K562 (cell line): ENCODE results near the gene ERGIC1. TPM values are rescaled to one million over a fixed set of nuclear protein-coding genes. Genes with fewer than 3 reads are reported as not detected.

Experiments used
- ATF7 ChIP-seq: fragments of 450-650 bp; IDR thresholded peaks from 2 replicates; pipeline ENCODE4 v1.7.1; 2014; ENCODE audit warnings: mild to moderate bottlenecking, moderate library complexity
- C11orf30 ChIP-seq: fragments of 450-650 bp; IDR thresholded peaks from 2 replicates; pipeline ENCODE4 v1.6.1; 2016; ENCODE audit warnings: low read depth, mild to moderate bottlenecking
- CHAMP1 ChIP-seq: fragments of 450-650 bp; IDR thresholded peaks from 2 replicates; pipeline ENCODE4 v1.6.1; 2016; ENCODE audit warnings: mild to moderate bottlenecking
- CREB3L1 ChIP-seq: fragments of 450-650 bp; IDR thresholded peaks from 2 replicates; pipeline ENCODE4 v1.6.1; 2014; ENCODE audit warnings: low read depth, mild to moderate bottlenecking, moderate library complexity, borderline replicate concordance
- CSDE1 ChIP-seq, 2 experiments: fragments of 450-650 bp; IDR thresholded peaks; 2 replicates each; pipeline ENCODE4 v1.6.1; 2016; ENCODE audit warnings: mild to moderate bottlenecking in 1 of 2
- CTBP1 ChIP-seq: fragments of 450-650 bp; IDR thresholded peaks from 2 replicates; pipeline ENCODE4 v1.6.1; 2016; ENCODE audit warnings: borderline replicate concordance
- DMBX1 ChIP-seq: fragments of 250-450 bp; sonication (Bioruptor Pico); IDR thresholded peaks from 2 replicates; pipeline ENCODE4 v1.8.0; 2022; ENCODE audit warnings: inconsistent platforms, mild to moderate bottlenecking, moderate library complexity, borderline replicate concordance
- EP300 ChIP-seq: IDR thresholded peaks from 2 replicates; pipeline ENCODE4 v1.6.1; 2012; ENCODE audit warnings: low read length, improper control_type of control experiment
- GABPA ChIP-seq: fragments of 200-800 bp; sonication (Bioruptor generic); conservative IDR thresholded peaks from 2 replicates; pipeline ENCODE4 v1.6.1; 2016; ENCODE audit warnings: low read depth, missing genetic modification characterization, missing compliant biosample characterization
- GATA2 ChIP-seq: sonication (generic); formaldehyde crosslinking; IDR thresholded peaks from 2 replicates; pipeline ENCODE4 v1.4.0; 2020; ENCODE audit warnings: mild to moderate bottlenecking, missing genetic modification reagents
- HNRNPH1 ChIP-seq: fragments of 200-400 bp; formaldehyde crosslinking; optimal IDR thresholded peaks from 2 replicates; pipeline ENCODE3; 2017; ENCODE audit warnings: low read depth, mild to moderate bottlenecking, low read length, moderate library complexity
- ILF3 ChIP-seq: fragments of 450-650 bp; IDR thresholded peaks from 2 replicates; pipeline ENCODE4 v1.6.1; 2018; ENCODE audit warnings: antibody characterized with exemption, mild to moderate bottlenecking, moderate library complexity, borderline replicate concordance
- L3MBTL2 ChIP-seq: fragments of 450-650 bp; IDR thresholded peaks from 2 replicates; pipeline ENCODE4 v1.6.1; 2016; ENCODE audit warnings: mild to moderate bottlenecking, moderate library complexity
- MBD1 ChIP-seq: fragments of 250-450 bp; sonication (Bioruptor Pico); IDR thresholded peaks from 2 replicates; pipeline ENCODE4 v1.8.0; 2022; ENCODE audit warnings: inconsistent platforms
- MCM2 ChIP-seq: fragments of 450-650 bp; IDR thresholded peaks from 2 replicates; pipeline ENCODE4 v1.6.1; 2017; ENCODE audit warnings: low read depth, mild to moderate bottlenecking
- NFATC3 ChIP-seq: fragments of 450-650 bp; IDR thresholded peaks from 2 replicates; pipeline ENCODE4 v1.6.1; 2017; ENCODE audit warnings: mild to moderate bottlenecking
- PPARD ChIP-seq: fragments of 250-450 bp; sonication (Bioruptor Pico); IDR thresholded peaks from 2 replicates; pipeline ENCODE4 v1.8.0; 2022; ENCODE audit warnings: inconsistent platforms, mild to moderate bottlenecking, moderate library complexity
- RCOR1 ChIP-seq, 2 experiments: IDR thresholded peaks; 2 replicates each; pipeline ENCODE4 v1.6.1; 2012; ENCODE audit warnings: low read depth in 2 of 2, low read length in 2 of 2, borderline replicate concordance in 1 of 2, improper control_type of control experiment in 1 of 2
- TAL1 ChIP-seq: fragments of 450-650 bp; IDR thresholded peaks from 2 replicates; pipeline ENCODE4 v1.6.1; 2016; ENCODE audit warnings: mild to moderate bottlenecking
- ZNF239 ChIP-seq: fragments of 250-450 bp; sonication (Bioruptor Pico); IDR thresholded peaks from 2 replicates; pipeline ENCODE4 v1.4.0; 2020; ENCODE audit warnings: mild to moderate bottlenecking
- ZNF280A ChIP-seq: fragments of 450-650 bp; IDR thresholded peaks from 2 replicates; pipeline ENCODE4 v1.6.1; 2018; ENCODE audit warnings: mild to moderate bottlenecking, low read depth; ENCODE audit not compliant: partially characterized antibody
- ZNF324 ChIP-seq: fragments of 250-450 bp; sonication (Bioruptor Pico); IDR thresholded peaks from 2 replicates; pipeline ENCODE4 v1.4.0; 2020; ENCODE audit warnings: mild to moderate bottlenecking
- polyA plus RNA-seq, 8 experiments: library from polyadenylated mRNA; depleted of rRNA in 4 of 8; stranded (reverse) in 5 of 8; unstranded in 3 of 8; fragments of >200 nt; fragmentation: Nextera tagmentation in 2 of 8; fragmentation: Illumina TruSeq in 1 of 8; extraction: Ambion mirVana in 2 of 8; extraction: Trizol in 1 of 8; gene quantifications; 2 replicates each; pipeline versions ENCODE4 v1.2.1 to v1.2.3, GENCODE V29; 2011 to 2014; ENCODE audit warnings: inconsistent platforms in 1 of 8, missing spikeins in 1 of 8
- total RNA-seq, 7 experiments: library from RNA; depleted of rRNA in 6 of 7; stranded (reverse); fragments of >200 nt in 6 of 7; fragmentation: Illumina TruSeq in 2 of 7; extraction: Trizol in 2 of 7; gene quantifications; 2 replicates each; pipeline versions ENCODE4 v1.2.1 to v1.2.3, GENCODE V29; 2011 to 2021; ENCODE audit warnings: low replicate concordance in 1 of 7

ERGIC1 gene
- total and polyA plus RNA-seq, 9 of the 15 experiments (the other 6 are each of a cell fraction or from before 2014, with no cell fraction given), result 5.5 to 68.4 (median 36.4) TPM

DNA sequence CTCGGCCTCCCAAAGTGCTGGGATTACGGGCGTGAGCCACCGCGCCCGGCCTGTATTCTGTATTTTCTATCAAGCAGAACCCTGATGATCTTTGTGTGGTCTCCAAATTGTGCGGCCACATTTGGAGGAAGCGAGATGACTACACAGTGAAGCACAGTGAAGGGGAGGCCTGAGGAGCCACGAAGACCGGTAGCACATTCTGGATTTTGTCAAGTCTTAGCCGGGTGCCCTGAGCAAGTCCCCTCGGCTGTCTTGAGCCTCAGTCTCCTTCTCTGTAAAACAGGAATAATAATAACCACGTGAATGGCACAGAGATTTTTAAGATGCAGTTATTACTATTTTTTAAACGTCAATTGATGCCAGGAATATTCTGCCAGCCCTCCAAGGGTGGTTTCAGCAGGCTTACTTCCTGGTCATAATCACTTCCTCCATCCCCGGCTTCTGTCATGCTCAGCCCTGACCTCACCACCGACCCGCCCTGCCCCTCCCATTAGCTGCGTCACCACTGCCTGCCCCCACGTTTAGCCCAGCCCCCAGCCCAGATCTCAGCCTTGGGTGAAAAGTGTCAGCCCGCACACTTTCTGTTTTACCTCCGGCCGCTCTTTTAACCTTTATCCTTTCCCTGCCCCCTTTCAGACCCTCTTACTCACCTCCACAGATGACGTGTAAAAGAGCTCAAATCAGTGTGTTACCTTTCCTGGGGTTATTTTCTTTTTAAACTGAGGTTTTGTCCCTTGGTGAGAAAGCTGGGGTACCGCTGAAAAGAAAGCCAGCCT is 27.0 kb upstream of the ERGIC1 start (continued):
- TF ChIP-seq EP300 (peak; percentile 48; the same call in 1 of the 2 replicates), CHAMP1 (no peak), ZNF280A (no peak), MBD1 (CRISPR knock-in tag) (no peak), CTBP1 (no peak; the same call in 1 of the 2 replicates), CSDE1 (IDR thresholded peaks at IDR 0.05) (no peak), HNRNPH1 (no peak), GABPA (tag) (peak; percentile 72), DMBX1 (CRISPR knock-in tag) (peak; percentile 84), ATF7 (peak; percentile 89), CREB3L1 (peak; percentile 36; the same call in 1 of the 2 replicates), L3MBTL2 (peak; percentile 96), PPARD (CRISPR knock-in tag) (no peak), ILF3 (no peak), ZNF239 (no peak), C11orf30 (peak; percentile 45; the same call in 1 of the 2 replicates), MCM2 (no peak), GATA2 (CRISPR knock-in tag) (no peak), TAL1 (no peak), NFATC3 (no peak), RCOR1 (IDR thresholded peaks at IDR 0.05; ENCODE audit: borderline replicate concordance in 1 of 2, low read depth in 2 of 2, low read length in 2 of 2) (peak in 1 of 2 experiments; percentile 77; a peak in 2 of 4 replicates), ZNF324 (CRISPR knock-in tag) (0 out of 2 replicates have a peak, but pooled peaks have one; percentile 32)
